Fibroblast of the aortic adventitia (primary cell): ENCODE measurements around the gene AGL. TPM values are rescaled to one million over a fixed set of nuclear protein-coding genes. Genes with fewer than 3 reads are reported as not detected.
"Not testable (repeated sequence)": the region's sequence is repeated elsewhere in the genome, so short reads cannot be mapped to it uniquely, and the experiment has no call there.

Source experiments
- DNase-seq: peaks from one replicate; pipeline ENCODE4 v3.0.0-alpha.2; 2010; ENCODE audit warnings: low read depth
- H3K4me3 ChIP-seq: 2 replicates; pipeline ENCODE4 v1.5.1; 2011; ENCODE audit warnings: low read depth, mild to moderate bottlenecking, control low read depth, low read length, moderate library complexity
- total RNA-seq: library from RNA; depleted of rRNA; stranded (reverse); fragments of >200 nt; gene quantifications from 2 replicates; pipeline ENCODE4 v1.2.3, GENCODE V29; 2012; ENCODE audit warnings: low replicate concordance
- TF ChIP-seq, protein P1 (sequence below): IDR thresholded peaks from 2 replicates; pipeline ENCODE4 v1.5.1; 2011; ENCODE audit warnings: mild to moderate bottlenecking, low read length, control low read depth, inconsistent platforms; ENCODE audit not compliant: insufficient read depth

Gene AGL
- total RNA-seq, 1 donor, result 17.3 TPM

DNA sequence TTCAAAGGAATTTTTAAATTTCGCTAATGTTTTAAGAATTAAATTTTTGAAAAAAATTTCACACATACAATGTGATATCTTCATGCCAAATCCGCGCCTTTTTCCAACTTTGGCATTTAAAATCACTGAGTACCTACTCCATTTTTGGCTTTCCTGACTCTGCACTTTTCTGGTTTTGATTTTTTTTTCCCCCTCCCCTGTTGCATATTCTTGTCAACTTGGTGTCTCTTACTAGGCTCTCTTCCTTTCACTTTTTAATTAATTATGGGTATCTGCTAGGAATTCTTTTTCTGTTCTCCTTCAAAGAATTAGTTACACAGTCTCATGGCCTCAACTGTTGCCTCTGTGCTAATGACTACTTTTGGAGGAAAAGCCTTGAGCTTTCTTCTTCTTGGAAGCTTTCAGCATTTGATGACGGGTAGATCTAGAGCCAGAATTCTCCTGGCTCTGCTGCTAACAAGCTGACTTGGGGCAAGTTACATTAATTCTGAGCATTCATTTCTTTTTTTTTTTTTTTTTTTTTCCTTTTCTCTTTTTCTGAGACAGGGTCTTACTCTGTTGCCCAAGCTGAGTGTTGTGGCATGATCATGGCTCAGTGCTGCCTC is 1.8 kb downstream of the AGL start:
- TF ChIP-seq, protein P1, sequence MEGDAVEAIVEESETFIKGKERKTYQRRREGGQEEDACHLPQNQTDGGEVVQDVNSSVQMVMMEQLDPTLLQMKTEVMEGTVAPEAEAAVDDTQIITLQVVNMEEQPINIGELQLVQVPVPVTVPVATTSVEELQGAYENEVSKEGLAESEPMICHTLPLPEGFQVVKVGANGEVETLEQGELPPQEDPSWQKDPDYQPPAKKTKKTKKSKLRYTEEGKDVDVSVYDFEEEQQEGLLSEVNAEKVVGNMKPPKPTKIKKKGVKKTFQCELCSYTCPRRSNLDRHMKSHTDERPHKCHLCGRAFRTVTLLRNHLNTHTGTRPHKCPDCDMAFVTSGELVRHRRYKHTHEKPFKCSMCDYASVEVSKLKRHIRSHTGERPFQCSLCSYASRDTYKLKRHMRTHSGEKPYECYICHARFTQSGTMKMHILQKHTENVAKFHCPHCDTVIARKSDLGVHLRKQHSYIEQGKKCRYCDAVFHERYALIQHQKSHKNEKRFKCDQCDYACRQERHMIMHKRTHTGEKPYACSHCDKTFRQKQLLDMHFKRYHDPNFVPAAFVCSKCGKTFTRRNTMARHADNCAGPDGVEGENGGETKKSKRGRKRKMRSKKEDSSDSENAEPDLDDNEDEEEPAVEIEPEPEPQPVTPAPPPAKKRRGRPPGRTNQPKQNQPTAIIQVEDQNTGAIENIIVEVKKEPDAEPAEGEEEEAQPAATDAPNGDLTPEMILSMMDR, result no peak

DNA sequence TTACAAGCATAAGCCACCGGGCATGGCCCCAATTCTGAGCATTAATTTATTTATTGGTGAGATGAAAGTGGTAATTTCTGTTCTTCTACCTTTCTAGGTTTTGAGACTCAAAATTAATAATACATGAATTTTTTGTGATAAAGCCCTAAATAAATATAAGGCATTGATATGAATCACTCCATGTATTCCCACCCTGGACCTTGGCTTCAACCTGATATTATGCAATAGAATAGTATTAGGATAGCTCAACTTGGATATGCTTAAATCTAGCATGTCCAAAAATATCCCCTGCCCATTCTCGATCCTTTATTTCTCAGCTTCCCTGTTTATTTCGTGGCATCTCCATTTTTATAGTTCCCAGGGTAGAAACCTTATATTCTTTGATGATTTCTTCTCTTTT is 2.5 kb downstream of the AGL start:
- H3K4me3 ChIP-seq, result no peak overlapping the region
- peak; percentile 80 for DNase-seq
- TF ChIP-seq, protein P1, result no peak

More for the DNA sequence above, 1.8 kb downstream of the AGL start:
- peak overlapping the region; percentile 1 for H3K4me3 ChIP-seq
- peak; percentile 57 for DNase-seq

DNA sequence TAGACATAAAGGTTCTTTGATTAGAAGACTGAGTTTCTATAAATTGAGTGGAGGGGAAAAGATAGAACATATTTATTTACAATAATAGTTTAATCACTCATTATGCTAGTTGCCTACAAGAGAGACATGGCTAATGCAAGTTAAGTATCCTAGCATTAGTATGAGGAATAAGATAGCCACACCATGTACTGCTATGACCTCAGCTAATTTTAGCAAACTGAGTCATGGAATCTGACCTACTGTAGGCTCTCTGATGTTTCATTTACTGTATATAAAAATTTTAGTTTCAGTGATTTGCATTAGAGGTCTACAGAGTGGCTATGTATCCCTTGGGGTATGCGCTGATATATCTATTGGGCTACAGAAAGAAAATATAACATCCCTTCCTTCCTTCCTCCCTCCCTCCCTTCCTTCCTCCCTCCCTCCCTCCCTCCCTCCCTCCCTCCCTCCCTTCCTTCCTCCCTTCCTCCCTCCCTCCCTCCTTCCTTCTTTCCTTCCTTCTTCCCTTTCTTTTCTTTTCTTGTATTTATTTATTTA is 5.8 kb downstream of the AGL start:
- DNase-seq, result peak; percentile 9
- H3K4me3 ChIP-seq, result no peak overlapping the region
- TF ChIP-seq, protein P1, result no peak

DNA sequence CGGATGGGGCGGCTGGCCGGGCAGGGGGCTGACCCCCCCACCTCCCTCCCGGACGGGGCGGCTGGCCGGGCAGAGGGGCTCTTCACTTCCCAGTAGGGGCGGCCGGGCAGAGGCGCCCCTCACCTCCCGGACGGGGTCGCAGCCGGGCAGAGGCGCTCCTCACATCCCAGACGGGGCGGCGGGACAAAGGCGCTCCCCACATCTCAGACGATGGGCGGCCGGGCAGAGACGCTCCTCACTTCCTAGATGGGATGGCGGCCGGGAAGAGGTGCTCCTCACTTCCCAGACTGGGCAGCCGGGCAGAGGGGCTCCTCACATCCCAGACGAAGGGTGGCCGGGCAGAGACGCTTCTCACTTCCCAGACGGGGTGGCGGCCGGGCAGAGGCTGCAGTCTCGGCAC is 6.9 kb downstream of the AGL start:
- DNase-seq, H3K4me3 ChIP-seq: not testable (repeated sequence)

DNA sequence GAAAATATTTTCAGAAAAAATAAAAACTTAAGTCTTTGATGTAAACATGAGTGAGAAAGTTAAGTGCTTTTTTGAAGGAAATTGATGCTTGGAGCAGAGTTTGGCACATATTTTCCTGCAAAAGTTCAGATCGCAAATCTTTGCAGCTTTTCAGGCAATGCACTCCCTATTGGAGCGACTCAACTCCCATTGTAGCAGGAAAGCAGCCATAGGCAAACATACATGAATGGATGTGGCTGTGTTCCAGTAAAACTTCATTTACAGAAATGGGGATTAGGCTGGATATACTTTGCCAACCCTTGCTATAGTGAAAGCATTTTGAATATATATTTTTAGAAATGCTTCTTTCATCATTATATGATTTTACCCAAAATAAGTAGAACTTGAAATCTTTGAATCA is 8.1 kb downstream of the AGL start:
- no peak for DNase-seq
- no peak overlapping the region for H3K4me3 ChIP-seq
- TF ChIP-seq, protein P1, result no peak

DNA sequence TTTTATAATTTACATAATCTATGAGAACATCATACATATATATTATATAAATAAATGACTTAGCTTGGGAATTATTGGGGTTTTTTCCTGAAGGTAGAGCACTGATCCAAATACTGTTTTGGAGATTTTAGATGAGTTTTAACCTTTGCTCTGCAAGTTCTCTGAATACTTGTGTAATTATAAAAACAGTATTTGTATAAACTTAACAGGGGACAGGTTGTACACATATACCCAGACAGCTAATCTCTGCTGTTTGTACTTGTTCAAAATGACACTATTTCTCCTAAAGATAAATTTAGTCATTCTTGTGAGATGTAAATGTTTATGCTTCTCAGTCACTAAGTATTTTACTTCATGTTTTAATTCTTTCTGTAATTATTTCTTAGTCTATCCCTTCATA is 8.7 kb downstream of the AGL start:
- H3K4me3 ChIP-seq, result no peak overlapping the region
- TF ChIP-seq, protein P1, result no peak
- DNase-seq, result no peak

DNA sequence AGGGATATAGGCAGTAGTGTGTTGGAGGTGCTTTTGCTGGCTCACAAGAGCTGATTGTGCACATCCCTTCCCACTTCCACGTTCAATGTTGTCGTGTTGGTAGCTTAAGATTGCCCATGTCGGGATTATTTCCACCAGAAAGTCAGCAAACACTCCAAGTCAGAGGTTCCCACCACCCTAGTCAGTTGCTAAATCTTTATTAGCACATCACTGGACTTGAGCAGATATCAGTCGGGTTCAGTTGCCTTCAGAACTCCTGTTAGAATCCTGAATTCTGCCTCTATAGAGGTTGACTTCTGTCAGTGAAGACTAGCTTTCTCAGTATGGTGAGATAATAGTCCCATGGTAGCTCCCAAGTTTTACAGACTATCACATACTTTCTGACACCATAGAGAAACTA is 10.5 kb downstream of the AGL start:
- DNase-seq, result no peak
- TF ChIP-seq, protein P1, result no peak
- H3K4me3 ChIP-seq, result no peak overlapping the region
